Measurements from ENCODE around the gene PCYT1B.

DNA sequence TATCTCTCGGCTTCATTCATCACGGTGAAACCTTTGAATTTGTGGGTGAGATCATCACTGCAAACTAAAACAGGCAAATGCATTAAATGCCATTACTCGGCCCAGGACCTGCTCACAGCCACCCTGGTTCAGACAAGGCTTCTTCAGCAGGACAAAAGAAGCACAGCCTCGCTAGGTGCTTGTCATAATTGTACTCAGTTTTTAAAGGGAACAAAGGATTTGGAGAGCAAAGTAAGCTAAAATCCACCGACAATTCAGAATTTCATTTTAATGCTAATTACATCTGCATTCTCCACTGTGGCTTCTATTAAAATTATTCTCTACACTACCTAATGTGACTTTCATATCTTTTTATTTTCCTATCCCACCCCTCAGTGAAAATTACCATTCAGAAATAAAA, 57.0 kb downstream of the PCYT1B start:
- TF ChIP-seq GATA2 (IDR thresholded peaks at IDR 0.05; ENCODE audit: low read depth, low read length) (no peak), GATA3 (IDR thresholded peaks at IDR 0.05; ENCODE audit: low read depth, low read length) (no peak)
